HG02763 (cell line): ENCODE results near the gene MZB1.

ENCODE experiments used
- ATAC-seq: cut with Tn5 transposase; IDR thresholded peaks from one replicate; pipeline ENCODE4 v1.9.1; 2021; ENCODE audit warnings: mild to moderate bottlenecking, moderate library complexity; ENCODE audit not compliant: unreplicated experiment

Gene MZB1

DNA sequence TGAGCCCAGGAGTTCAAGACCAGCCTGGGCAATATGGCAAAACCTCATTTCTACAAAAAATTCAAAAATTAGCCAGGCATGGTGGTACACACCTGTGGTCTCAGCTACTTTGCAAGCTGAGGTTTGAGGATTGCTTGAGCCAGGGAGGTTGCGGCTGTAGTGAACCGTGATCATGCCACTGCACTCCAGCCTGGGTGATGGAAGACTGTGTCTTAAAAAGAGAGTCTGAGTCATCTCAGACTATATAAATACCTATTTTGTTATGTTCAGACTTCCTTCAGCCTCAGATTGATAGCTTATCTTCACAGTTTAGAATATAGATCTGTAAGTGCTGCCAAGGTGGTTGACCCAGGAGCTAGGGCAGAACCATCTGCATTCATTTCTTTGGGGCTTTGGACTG is 49.7 kb downstream of the MZB1 start:
- ATAC-seq = no peak
